KOPT-K1 (cell line): ENCODE results near the gene LYPD6.

Source experiments
- H3K27ac ChIP-seq: fragments of 200-600 bp; sonication (generic); 2 replicates; pipeline ENCODE4 v1.5.1; 2016; ENCODE audit warnings: antibody characterized with exemption, mild to moderate bottlenecking, low read depth, low read length; ENCODE audit not compliant: poor library complexity, severe bottlenecking
- H3K36me3 ChIP-seq: fragments of 200-600 bp; sonication (generic); 2 replicates; pipeline ENCODE4 v1.5.1; 2017; ENCODE audit warnings: antibody characterized with exemption, mild to moderate bottlenecking, low read length, moderate library complexity; ENCODE audit not compliant: insufficient read depth
- H3K9me3 ChIP-seq: fragments of 200-600 bp; sonication (generic); 2 replicates; pipeline ENCODE4 v1.5.1; 2017; ENCODE audit warnings: antibody characterized with exemption, low read length, mild to moderate bottlenecking; ENCODE audit not compliant: insufficient read depth, poor library complexity, severe bottlenecking

Gene LYPD6

GRCh38 chr2:149410701-149411484, 80.5 kb downstream of the LYPD6 start:
- H3K9me3 ChIP-seq = no peaks in the 10 kb centered on the region
- H3K27ac ChIP-seq = no peak overlapping the region
- no peaks in the 10 kb centered on the region for H3K36me3 ChIP-seq

DNA sequence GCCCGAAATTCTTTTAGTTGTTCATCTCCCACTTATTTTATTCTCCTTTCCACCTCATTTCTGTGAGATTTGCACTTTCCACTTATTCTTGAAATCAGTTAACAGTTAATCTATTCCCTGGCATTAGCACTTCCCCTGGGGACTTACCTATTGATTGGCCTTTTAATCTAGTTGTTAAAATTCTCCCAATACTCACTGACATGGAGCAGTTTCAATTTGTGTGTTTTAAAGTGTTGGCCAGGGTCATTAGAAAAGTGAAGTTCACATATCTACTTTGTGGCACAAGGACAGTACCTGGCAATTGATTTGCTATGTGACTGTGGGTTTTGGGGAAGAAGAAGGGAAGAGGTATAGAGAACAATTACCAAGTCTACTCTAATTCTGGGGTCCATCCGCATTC, 83.1 kb downstream of the LYPD6 start:
- H3K36me3 ChIP-seq = no peaks in the 10 kb centered on the region

DNA sequence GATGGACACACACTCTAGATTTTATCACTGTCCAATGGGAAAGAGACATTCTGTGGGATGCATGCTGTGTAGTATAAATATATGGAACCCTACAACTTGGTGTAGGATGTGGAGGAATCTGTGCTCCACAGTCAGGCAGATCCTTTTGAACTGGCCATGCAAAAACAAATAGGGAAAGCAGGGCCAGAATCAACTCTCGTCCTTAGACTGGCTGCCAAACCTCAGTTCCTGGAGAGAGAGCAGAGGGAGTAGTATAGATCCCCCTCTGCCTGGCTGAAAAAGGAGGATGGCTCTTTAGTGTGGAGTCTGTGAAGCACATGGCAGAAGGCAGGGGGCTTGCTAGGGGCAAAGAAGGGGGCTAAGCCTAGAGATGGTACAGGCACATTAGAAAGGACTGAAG, 84.7 kb downstream of the LYPD6 start:
- H3K36me3 ChIP-seq = no peaks in the 10 kb centered on the region
- H3K9me3 ChIP-seq = no peaks in the 10 kb centered on the region
- no peak overlapping the region for H3K27ac ChIP-seq

More for the DNA sequence above, 83.1 kb downstream of the LYPD6 start:
- Histone ChIP-seq H3K27ac (no peak overlapping the region), H3K9me3 (no peaks in the 10 kb centered on the region)

DNA sequence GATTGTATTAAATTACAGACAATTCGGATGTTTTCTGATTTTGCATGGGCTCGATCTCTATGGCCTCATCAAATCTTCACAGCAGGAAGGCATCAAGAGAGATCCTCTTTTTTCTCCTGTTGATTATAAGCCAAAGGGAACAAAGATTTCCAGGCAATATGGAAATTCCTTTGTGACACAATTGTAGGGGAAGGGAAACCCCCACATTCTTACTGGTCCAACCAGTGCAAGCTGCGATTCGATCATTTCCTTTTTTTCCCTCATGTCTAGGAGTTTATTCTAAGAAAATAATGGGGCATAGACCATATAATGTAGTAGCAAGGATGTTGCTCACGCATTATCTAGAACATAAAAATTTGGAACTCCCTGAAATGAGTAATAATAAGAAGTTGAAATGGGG, 87.7 kb downstream of the LYPD6 start:
- Histone ChIP-seq H3K9me3 (no peaks in the 10 kb centered on the region), H3K36me3 (no peaks in the 10 kb centered on the region), H3K27ac (no peak overlapping the region)

- no peak overlapping the region for H3K27ac ChIP-seq
- H3K9me3 ChIP-seq = no peaks in the 10 kb centered on the region
- no peaks in the 10 kb centered on the region for H3K36me3 ChIP-seq
These were observed 89.9 kb downstream of the LYPD6 start for GRCh38 chr2:149420053-149420963.

DNA sequence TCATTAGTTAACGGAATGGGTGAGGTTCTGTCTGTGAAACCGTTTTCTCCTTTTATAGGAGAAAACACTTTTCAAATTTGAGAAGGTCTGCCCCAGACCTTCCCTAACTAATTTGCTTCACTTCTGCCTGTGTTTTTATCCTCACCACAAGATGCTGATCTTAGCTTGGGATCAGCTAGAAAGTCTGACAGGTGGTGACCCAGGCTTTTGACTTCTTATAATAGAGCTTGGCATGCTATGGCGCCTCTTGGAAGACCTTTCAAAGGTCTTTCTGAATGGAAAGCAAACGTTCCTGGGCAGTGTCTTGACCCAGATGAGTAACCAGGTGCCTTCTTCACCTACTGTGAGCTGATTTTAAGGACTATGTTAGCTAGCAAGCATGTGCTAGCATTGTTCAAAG, 91.4 kb downstream of the LYPD6 start:
- no peaks in the 10 kb centered on the region for H3K36me3 ChIP-seq
- no peaks in the 10 kb centered on the region for H3K9me3 ChIP-seq
- H3K27ac ChIP-seq = no peak overlapping the region

GRCh38 chr2:149422337-149422990, 92.1 kb downstream of the LYPD6 start:
- no peaks in the 10 kb centered on the region for H3K36me3 ChIP-seq
- no peak overlapping the region for H3K27ac ChIP-seq
- no peaks in the 10 kb centered on the region for H3K9me3 ChIP-seq

GRCh38 chr2:149422991-149423338, 92.6 kb downstream of the LYPD6 start:
- Histone ChIP-seq H3K27ac (no peak overlapping the region), H3K36me3 (no peaks in the 10 kb centered on the region), H3K9me3 (no peaks in the 10 kb centered on the region)

DNA sequence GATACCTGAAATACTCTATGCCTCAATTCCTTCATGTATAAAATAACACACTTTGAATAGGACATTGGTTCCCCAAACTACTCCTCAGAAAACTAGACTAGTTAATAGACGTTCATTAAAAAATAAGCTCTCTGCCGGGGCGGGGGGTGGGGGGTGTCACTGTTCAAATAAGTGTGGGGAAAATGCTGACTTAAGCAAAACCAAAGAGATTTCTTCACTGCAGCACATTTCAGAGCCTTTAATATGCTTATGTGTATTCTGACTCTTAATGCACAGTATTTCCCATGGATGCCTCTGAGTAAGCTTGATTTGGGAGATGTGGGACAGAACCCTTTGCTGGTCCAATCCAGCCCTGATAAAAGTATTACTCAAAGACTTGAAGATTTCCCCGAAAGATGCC, 93.2 kb downstream of the LYPD6 start:
- no peaks in the 10 kb centered on the region for H3K36me3 ChIP-seq
- H3K9me3 ChIP-seq = no peaks in the 10 kb centered on the region
- no peak overlapping the region for H3K27ac ChIP-seq

DNA sequence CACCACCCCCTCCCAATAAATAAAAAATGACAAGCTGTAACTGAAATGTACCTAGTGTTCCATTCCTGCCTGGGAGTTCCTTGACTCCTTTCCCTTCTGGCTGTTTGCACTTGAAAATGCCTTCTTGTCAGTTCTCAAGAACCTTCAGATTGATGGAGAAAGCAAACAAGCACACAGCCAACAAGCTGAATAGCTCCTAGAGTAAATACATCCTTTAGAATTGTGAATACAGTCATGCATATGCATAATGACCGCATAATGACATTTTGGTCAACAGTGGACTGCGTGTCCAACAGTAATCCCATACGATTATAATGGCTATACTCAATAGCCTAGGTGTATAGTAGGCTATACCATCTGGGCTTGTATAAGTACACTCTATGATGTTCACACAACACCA, 97.0 kb downstream of the LYPD6 start:
- H3K9me3 ChIP-seq = no peaks in the 10 kb centered on the region
- H3K36me3 ChIP-seq = no peaks in the 10 kb centered on the region
- no peak overlapping the region for H3K27ac ChIP-seq

GRCh38 chr2:149428783-149429182, 98.4 kb downstream of the LYPD6 start:
- H3K9me3 ChIP-seq = no peaks in the 10 kb centered on the region
- H3K36me3 ChIP-seq = no peaks in the 10 kb centered on the region

DNA sequence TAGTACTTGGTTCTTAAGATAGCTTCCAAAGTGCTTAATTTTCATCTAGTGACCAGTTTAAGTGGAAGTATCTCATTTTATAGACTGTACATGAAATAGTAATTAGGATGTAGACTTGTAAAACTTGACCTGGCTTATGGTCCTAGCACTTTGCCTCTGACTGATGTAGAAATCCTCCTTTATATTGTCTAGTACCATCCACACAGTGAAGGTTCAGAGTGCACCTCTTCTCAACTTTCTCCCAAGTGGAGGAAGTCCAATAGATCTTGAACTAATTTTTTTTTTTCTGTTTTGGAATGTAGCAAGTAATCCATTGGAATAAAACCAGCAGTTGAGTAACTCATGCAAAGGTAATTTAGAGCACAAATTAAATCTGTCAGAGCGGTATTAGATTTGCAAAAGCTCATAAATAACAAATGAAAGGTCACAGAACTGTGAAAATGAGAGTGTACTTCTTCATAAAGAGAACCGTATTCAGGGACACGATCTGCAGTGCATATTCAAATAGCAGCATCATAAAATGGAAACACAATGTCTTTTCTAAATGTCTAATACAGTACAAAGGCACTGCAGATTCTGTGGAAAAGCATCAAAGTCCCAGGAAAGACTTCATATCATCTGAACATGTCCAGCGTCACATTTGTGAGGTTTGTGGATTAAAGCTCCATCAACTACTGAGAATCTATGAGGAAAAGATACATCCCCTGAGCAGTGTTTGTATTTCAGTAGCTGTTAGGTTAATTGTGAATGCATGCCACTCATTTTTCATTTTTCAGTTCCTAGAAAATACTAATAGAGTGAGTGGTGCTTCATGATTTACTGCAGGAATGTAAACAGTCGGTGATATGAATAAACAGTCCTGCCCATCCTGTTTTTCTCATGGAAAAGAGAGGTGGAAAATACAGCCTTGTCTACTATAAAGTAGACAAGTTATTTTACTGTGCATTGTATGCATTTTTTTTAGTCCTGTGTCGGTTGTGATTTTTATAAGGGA, 100.7 kb downstream of the LYPD6 start:
- no peak overlapping the region for H3K27ac ChIP-seq
- no peaks in the 10 kb centered on the region for H3K36me3 ChIP-seq
- no peaks in the 10 kb centered on the region for H3K9me3 ChIP-seq

More at GRCh38 chr2:149428783-149429182, 98.4 kb downstream of the LYPD6 start:
- no peak overlapping the region for H3K27ac ChIP-seq

GRCh38 chr2:149438330-149438960, 108.1 kb downstream of the LYPD6 start:
- H3K27ac ChIP-seq = no peak overlapping the region
- no peaks in the 10 kb centered on the region for H3K36me3 ChIP-seq
- no peaks in the 10 kb centered on the region for H3K9me3 ChIP-seq

DNA sequence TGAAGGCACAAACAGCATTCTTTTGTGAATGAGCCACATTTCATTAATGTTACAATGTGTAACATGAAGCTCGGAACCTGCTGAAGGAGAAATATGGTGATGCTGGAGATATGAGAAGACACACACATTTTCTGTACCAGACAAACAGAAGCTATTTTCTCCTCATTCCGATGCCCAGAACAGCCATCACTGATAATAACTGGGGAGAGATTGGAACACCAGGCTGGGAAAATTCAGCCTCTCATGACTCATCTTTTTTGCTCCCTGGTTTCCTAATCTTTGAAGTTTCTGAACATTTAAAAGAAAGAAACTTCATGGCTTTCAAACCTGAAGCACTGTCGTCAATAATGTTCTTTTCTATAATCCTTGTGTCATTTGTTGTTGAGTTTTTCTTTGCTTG, 110.9 kb downstream of the LYPD6 start:
- H3K9me3 ChIP-seq = no peaks in the 10 kb centered on the region
- H3K36me3 ChIP-seq = no peaks in the 10 kb centered on the region
- no peak overlapping the region for H3K27ac ChIP-seq
